NCI-H446 (cell line): Measurements from ENCODE around the gene ATP8A2.
"Not testable (repeated sequence)": the region's sequence is repeated elsewhere in the genome, so short reads cannot be mapped to it uniquely, and the experiment has no call there.

Source experiments
- DNase-seq, 2 experiments: peaks; one replicate each; lab custom pipeline; 2025; lab: John Stamatoyannopoulos, UW

ATP8A2 gene

DNA sequence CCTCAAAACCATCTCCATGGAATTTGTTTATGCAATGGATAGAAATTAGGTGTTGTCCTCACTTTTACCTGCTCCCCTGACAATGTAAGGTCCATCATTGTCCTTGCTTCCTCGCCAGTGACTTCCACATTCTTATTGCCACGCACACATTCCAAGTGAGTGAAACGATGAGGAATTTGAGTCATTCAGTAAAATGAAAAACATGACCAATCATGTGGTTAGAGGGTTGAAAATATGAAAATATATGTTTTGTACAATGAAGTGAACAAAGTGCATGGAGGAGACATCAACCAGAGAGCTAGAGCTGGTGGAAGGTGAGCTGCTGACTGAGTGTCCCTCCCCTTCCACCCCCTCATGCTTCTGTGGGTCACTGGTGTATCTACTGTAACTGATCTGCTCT lies 91.7 kb downstream of the ATP8A2 start:
- no peak for DNase-seq

- DNase-seq = no peak
These were observed 95.1 kb downstream of the ATP8A2 start for GRCh38 chr13:25466880-25467279.

- DNase-seq = no peak
These were observed 96.8 kb downstream of the ATP8A2 start for GRCh38 chr13:25468325-25469168.

DNA sequence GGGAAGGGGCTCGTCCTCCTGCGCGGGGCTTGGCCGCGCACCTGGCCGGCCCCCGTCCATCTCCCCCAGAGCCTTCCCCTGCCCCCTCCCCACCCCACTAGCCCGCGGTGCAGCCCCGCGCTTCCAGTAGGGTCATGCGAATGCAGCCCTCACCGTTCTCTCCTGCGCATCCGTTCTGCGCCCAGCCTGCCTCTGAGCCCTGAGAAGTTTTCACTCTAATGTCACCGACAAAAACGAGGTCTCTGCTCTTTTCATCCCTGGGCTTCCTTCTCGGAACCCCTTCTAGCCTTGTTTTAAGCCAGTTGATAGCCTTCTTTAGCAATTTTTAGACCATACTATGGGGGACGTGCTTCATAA lies 97.4 kb downstream of the ATP8A2 start:
- DNase-seq = no peak

- DNase-seq = no peak
These were observed 102.1 kb downstream of the ATP8A2 start for GRCh38 chr13:25473864-25474263.

DNA sequence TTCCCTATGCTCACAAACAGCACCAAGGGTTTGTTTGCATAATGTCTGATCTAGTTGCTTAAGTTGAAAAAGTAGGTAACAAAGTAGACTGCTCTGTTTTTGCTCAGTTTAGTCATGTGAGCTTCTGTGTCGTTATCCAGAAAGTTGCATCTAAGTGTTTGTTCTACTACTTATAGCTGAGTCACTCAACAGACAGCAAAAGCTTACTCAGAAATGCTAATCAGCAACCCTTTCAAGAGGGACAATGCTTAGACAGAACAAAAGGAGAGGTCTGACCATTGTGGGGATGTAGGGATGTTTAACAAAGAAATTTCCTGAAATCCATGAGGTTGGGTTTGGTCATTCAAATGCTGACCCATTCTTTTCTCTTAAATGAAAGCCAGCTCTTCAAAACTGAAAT lies 106.4 kb downstream of the ATP8A2 start:
- DNase-seq = no peak

GRCh38 chr13:25489238-25489637 lies 117.5 kb downstream of the ATP8A2 start:
- no peak for DNase-seq

DNA sequence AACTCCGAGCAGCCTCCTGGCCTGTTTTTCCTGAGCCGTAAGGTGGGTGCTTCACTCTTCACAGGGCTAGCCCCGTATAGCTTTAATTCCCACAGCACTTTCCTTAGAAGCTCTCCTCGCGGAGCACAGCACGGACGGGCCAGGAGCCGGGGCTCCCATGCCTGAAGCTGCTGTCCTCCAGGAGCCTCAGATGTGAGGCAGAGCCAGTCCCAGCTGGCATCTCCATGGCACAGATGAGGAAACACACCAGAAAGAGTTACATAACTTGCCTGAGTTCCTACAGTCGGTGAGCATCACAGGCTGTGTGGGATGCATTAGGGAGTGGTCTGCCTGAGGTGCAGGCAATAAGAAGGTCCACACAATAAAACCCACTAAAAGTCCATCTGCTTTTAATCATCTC lies 118.5 kb downstream of the ATP8A2 start:
- no peak for DNase-seq

DNA sequence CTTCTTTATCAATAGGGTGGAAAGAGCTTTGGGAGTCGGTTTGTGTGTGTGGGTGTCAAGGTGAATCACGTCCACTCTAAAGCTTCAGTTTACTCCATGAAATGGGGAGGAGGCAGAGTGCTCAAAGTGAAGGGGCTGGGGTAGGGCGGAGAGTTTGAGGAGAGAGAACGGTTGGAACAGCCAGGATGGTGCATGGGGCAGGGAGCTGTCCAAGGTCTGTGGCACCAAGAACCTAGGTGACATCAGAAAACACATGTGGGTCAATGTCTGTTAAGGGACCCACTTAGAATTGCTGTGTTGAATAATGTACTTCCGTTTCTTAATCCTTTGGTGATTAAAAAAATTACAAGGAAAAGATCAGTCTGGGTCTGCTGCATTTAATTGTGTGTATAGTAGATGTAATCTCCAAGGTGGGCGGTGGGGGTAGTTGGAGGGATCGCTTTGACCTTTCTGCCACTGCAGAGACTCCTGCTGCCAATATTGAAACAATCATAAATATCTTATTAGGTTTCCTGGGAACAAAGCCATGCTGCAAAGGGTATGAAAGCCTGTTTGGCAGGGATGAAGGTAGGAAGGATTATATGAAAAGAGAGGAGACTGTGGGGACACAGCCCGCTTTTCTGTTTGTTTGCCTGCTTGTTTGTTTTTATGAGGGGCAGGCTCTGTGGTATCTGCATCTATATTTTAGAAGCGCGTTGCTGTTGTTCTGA lies 122.3 kb downstream of the ATP8A2 start:
- no peak for DNase-seq

DNA sequence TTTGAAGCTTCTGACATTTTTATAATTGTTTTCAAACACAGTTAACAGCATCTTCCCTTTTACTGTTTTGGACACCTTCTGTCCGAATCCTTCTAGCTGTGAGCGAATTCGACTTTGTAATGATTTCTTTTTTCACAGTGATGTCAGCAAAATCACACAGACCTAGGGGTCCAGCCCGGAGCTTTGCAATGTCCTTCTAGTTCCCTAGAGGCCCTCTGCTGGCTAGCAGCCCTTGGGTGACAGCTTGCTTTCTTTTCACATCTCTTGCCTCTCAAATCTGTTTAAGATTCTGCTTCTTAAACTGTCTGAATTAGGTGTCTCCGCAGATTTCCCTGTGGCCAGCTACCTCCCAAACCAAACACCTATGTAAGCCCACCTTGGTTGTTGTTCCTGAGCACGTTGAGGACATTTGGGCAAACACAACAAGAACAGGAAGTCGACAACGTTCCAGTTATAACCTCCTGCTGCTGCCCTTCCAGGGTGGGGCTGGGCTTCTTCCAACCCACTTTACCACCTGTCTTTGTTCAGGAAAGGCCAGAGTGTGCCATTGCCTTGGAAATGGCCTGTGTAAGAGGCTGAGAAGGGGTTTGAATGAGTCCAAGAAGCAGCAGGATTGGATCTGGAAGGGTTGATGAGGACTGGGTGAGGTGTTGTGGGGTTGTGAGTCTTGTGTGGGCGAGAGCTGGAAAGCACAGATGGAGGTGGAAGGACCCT lies 123.1 kb downstream of the ATP8A2 start:
- no peak for DNase-seq

DNA sequence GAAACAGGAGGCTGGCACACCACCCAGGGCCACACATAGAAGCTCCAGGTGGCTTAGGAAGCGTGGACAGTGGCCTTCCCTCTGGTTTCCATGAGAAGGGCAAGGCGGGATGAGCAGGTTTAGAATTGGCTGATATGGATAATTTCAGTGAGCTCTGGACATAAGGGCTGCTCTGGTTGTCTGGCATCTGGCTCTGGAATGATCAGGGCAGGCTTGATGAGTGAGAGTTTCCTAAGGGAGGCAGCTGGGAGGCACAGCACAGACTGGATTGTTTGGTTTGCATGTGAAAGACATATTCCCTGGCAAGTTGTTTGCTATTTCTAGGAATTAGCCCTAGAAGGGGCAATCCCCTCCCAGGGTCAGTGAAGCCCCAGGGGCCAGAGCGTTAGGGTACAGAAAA lies 129.5 kb downstream of the ATP8A2 start:
- no peak for DNase-seq

DNA sequence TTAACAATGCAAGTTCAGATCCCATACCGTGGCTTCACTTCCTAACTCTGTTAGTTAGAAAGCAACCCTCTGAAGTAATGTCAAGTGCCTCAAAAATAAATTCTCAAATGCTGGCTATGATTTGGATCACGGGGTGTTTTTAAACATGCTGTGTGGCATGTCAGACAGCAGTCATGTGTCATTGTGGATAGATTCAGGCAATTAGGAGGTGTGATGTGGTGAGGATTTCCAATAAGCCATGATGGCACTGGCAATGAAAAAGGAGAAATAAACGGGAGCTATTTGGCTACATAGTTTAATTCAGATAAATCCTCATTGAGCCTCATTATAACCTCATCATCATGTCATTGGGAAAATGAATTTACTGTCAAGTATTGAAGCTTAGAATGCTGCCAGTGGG lies 130.3 kb downstream of the ATP8A2 start:
- DNase-seq = no peak

- DNase-seq = no peak
These were observed 130.8 kb downstream of the ATP8A2 start for GRCh38 chr13:25502551-25502950.

- no peak for DNase-seq
These were observed 132.1 kb downstream of the ATP8A2 start for GRCh38 chr13:25503856-25504255.

DNA sequence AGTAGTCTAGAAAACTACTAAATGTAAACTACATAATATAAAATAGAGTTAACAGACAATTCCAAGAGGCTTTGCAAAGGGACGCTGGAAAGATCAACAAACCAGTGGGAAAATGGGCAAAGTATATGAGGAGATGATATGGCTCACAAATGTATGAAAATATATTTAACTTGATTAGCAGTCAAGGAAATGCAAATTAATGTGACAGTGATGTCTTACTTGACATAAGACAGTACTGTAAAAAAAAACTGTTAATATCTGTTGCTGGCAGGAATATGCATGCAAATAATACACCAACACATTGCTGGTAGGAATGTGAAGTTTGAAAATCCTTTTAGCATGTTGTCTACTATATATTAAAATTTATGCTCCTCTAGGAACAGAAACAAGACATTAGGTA lies 136.1 kb downstream of the ATP8A2 start:
- no peak for DNase-seq

DNA sequence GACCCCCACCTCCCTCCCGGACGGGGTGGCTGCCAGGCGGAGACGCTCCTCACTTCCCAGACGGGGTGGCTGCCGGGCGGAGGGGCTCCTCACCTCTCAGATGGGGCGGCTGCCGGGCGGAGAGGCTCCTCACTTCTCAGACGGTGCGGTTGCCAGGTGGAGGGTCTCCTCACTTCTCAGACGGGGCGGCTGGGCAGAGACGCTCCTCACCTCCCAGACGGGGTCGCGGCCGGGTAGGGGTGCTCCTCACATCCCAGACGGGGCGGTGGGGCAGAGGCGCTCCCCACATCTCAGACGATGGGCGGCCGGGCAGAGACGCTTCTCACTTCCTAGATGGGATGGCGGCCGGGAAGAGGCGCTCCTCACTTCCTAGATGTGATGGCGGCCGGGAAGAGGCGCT lies 141.3 kb downstream of the ATP8A2 start:
- DNase-seq = not testable (repeated sequence)

GRCh38 chr13:25518441-25518840 lies 146.7 kb downstream of the ATP8A2 start:
- DNase-seq = no peak

DNA sequence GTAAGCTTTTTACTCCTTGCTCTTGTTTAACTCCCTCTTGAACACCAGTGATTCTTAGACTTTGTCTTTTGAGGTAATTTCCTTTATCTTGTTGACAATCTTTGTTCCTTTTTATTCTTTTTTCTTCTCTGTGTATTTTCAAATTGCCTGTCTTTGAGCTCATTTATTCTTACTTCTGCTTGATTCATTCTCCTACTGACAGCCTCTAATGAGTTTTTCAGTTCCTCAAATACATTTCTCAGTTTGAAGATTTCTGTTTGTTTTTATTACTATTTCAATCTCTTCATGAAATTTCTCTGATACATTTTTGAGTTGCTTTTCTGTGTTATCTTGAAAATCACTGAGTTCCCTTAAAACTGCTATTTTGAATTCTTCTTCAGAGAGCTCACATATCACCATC lies 154.1 kb downstream of the ATP8A2 start:
- no peak for DNase-seq

DNA sequence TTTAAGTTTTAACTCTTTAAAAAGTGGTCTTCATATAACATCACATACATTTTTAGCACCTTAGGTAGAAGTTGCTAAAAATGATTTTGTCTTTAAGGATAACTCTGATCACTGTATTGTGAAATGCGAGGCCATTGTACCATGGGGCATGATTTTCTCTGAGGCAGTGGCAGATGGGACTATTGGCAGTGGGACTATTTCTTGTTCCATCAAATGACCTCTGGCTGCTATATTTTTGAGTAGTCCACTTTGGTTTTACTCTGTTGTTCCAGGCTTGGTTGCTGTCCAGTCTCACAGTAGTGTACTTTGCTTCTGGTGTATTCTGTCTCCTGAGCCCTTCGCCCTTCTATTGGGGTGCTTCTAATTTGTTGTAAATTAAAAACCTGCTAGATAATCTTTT lies 156.5 kb downstream of the ATP8A2 start:
- no peak for DNase-seq

DNA sequence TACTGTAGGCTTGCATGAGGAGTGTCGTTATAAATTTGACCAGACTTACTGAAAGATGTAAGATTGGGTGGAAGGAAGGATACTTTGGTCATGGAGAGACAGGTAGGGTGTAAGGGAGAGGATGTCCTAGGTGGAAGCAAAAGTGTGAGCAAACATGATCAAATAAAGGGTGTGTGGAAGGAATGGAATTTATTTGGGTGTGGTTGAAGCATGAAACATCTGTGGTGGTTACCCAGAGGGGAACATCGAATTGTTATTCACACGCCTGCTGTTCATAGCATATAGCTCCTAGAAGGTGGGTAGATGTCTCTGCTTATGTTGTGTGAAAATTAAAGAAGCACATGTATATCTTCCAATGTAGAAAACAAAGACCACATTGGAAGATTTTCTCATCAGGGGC lies 157.7 kb downstream of the ATP8A2 start:
- no peak for DNase-seq

- no peak for DNase-seq
These were observed 166.5 kb downstream of the ATP8A2 start for GRCh38 chr13:25538276-25538675.

DNA sequence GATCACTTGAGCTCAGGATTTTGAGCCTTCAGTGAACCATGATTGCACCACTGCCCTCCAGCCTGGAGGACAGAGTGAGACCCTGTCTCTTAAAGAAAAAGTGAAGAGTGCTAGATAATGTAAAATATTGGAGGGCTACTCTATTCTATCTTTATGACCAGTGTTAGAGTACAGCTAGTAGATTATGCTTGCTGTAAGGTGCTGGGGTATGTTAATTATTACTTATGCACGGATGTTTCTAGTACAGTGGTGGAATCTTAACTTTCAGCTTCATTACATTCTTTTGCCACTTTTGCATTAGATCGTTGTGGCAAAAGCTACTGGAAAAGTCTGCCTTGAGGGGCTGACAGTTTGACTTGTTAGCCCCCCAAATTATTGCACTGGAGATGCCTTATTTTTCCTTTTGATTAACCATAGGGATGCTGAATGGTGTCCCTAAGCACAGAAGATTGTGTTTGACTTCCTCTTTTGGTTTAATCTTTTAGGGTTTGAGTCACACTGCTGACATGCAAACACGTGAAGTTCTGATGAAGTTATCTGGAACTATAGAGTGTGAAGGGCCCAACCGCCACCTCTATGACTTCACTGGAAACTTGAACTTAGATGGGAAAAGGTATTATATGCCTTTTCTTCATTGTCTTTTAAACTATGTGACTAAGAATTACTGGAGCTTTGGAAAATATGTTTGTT lies 169.8 kb downstream of the ATP8A2 start:
- no peak for DNase-seq
